Loucy (cell line): Measurements from ENCODE around the gene OSBP.

Experiments used
- EZH2phosphoT487 ChIP-seq: fragments of 200-600 bp; IDR thresholded peaks from 2 replicates; pipeline ENCODE4 v1.6.1; 2018; ENCODE audit warnings: antibody characterized with exemption, mild to moderate bottlenecking, moderate library complexity, borderline replicate concordance
- TF ChIP-seq, protein P1 (sequence below): fragments of 200-600 bp; sonication (generic); conservative IDR thresholded peaks from 2 replicates; pipeline ENCODE4 v1.5.1; 2014; ENCODE audit warnings: mild to moderate bottlenecking, antibody characterized with exemption, low read length

DNA sequence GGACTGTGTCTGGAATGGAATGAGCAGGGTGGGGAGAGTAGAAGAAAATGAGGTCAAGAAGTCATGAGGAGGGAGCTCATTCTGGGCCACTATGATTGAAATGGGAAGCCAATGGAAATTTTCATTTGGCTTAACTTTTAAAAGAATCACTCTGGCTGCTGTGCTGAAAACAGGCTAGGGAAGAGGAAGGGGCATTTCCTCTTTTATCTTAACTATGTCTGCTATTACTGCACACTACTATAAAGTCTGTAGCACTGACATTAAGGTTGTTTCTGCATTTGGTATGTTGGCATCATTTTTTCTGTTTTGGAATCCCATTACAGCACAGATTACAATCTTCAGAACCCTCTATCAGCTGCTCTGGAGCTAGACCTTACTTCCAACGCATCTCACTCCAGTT is 45.0 kb upstream of the OSBP start:
- TF ChIP-seq, protein P1, sequence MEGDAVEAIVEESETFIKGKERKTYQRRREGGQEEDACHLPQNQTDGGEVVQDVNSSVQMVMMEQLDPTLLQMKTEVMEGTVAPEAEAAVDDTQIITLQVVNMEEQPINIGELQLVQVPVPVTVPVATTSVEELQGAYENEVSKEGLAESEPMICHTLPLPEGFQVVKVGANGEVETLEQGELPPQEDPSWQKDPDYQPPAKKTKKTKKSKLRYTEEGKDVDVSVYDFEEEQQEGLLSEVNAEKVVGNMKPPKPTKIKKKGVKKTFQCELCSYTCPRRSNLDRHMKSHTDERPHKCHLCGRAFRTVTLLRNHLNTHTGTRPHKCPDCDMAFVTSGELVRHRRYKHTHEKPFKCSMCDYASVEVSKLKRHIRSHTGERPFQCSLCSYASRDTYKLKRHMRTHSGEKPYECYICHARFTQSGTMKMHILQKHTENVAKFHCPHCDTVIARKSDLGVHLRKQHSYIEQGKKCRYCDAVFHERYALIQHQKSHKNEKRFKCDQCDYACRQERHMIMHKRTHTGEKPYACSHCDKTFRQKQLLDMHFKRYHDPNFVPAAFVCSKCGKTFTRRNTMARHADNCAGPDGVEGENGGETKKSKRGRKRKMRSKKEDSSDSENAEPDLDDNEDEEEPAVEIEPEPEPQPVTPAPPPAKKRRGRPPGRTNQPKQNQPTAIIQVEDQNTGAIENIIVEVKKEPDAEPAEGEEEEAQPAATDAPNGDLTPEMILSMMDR = no peak
- no peak for TF ChIP-seq EZH2phosphoT487
